Body of pancreas (tissue), 4 donors: Measurements from ENCODE around the gene PDE1C.

Source experiments
- POLR2A ChIP-seq, 3 donors: fragments of 450-650 bp; IDR thresholded peaks; one replicate each; pipeline ENCODE4 v1.6.1; 2016; ENCODE audit warnings: antibody characterized with exemption in 3 of 3, mild to moderate bottlenecking in 2 of 3
- TF ChIP-seq, protein P1 (sequence below), 7 experiments: fragments of 450-650 bp in 4 of 7; fragments of 200-600 bp in 3 of 7; sonication (generic) in 3 of 7; IDR thresholded peaks; one replicate each; pipeline ENCODE4 v1.5.1; 2016 to 2019; ENCODE audit warnings: antibody characterized with exemption in 7 of 7

DNA sequence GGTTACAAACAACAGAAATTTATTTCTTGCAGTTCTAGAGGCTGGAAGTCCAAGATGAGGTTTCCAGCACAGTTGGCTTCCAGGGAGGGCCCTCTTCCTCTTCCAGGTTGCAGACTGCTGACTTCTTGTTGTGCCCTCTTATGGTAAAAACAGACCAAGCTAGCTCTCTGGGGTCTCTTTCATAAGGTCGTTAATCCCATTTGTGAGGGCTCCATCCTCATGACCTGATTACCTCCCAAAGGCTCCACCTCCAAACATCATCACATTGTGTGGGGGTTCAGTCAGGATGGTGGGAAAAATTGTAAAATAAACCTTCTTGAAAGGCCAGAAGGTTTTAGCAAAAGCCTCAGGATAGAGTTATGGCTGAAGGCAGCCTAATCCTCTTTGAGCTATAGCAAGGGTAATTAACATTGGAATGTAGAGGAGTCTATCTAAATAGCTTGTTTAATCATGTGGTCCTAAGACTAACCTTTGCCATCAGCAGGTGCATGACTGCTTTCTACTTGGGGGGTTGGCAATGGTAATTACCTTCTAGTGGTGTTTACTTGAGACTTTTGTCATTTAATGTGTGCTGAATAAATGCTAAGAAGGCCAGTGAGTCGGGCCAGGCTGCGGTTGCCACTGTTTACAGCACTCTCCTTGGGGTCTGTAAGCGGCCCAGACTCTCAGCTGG lies 302.4 kb downstream of the PDE1C start:
- TF ChIP-seq, protein P1, sequence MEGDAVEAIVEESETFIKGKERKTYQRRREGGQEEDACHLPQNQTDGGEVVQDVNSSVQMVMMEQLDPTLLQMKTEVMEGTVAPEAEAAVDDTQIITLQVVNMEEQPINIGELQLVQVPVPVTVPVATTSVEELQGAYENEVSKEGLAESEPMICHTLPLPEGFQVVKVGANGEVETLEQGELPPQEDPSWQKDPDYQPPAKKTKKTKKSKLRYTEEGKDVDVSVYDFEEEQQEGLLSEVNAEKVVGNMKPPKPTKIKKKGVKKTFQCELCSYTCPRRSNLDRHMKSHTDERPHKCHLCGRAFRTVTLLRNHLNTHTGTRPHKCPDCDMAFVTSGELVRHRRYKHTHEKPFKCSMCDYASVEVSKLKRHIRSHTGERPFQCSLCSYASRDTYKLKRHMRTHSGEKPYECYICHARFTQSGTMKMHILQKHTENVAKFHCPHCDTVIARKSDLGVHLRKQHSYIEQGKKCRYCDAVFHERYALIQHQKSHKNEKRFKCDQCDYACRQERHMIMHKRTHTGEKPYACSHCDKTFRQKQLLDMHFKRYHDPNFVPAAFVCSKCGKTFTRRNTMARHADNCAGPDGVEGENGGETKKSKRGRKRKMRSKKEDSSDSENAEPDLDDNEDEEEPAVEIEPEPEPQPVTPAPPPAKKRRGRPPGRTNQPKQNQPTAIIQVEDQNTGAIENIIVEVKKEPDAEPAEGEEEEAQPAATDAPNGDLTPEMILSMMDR (IDR thresholded peaks at IDR 0.05) = no peak
- no peak for TF ChIP-seq POLR2A (IDR thresholded peaks at IDR 0.05)
